NOMO-1 treated with DMSO at 0.1 percent for 48 hours (cell line): ENCODE data around the gene ITSN1.

ENCODE experiments used
- DNase-seq: peaks from one replicate; lab custom pipeline; 2025; ENCODE audit not compliant: unreplicated experiment; lab: John Stamatoyannopoulos, UW

ITSN1 gene

GRCh38 chr21:33834801-33835500 lies 192.7 kb downstream of the ITSN1 start:
- no peak for DNase-seq

DNA sequence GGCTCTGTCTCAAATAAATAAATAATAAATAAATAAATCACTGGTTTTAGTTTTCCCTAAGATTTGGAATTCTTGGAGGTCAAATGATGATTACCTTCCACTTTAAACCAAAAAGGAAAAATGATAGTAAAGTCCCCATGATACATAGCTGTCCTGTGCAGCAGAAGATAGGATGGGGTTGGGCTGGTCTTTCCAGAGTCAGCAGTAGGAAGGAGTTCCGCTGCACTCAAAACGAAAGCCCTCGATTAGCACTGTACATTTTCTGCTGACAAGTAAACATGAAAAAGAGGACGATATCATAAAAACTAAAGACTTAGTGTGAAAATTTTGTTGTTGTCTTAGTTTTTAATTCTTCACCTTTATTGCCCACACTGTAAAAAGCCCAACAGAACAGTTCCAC lies 193.6 kb downstream of the ITSN1 start:
- no peak for DNase-seq

- no peak for DNase-seq
Measured at GRCh38 chr21:33836408-33836807, 194.1 kb downstream of the ITSN1 start.

- DNase-seq, result no peak
Measured at GRCh38 chr21:33839167-33839716, 196.9 kb downstream of the ITSN1 start.

DNA sequence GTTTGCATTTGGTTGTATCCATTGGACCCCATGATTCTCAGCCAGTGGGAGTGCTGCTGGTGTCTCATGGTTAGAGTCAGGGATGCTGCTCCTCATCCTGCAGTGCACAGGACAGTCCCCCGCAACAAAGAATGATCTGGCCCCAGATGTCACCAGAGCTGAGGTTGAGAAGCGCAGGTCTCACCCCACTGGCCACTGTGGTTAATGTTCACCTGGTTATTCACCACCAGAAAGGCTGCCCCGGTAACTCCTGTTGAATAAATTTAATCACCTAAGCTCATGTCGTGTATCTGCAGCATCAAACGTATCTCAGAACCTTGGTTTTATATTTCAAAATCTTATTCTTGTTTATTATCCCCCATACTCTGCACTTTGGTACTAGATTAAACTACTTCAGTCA lies 197.5 kb downstream of the ITSN1 start:
- no peak for DNase-seq

GRCh38 chr21:33840771-33841170 lies 198.5 kb downstream of the ITSN1 start:
- DNase-seq, result no peak

DNA sequence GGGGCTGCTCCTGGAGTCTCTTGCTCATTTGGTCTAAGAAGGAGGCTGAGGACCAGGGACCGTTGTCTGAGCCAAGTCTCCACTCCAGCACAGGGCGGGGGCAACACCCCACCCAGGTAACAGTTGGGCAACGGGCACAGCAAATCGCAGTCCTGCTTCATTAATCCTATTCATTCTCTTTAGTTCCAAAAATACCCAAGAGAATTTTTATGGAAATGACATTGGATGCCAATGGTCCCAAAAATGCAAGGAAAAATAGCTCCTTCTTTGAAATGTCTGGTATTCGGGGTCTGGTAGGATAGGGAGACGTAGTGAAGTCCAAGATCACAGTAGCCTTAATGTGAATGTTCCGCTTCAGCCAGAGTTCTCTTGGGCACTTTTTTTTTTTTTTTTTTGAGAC lies 199.3 kb downstream of the ITSN1 start:
- DNase-seq, result no peak

GRCh38 chr21:33843216-33843615 lies 200.9 kb downstream of the ITSN1 start:
- no peak for DNase-seq

GRCh38 chr21:33844104-33844889 lies 202.0 kb downstream of the ITSN1 start:
- no peak for DNase-seq

DNA sequence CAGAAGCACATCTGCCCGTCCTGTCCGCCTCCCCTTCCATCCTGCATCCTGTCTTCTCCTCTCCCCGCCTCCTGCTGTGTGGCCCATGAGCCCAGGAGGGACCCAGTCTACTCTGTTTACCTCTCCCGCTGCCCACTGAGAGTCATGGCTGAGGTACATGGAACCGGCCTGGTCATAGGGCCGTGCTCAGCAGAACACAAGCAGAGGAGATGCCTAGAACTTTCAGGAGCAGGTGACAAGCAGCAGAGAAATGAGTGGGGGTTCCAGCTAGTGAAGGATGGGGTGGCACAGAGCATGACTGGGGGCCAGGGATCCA lies 202.5 kb downstream of the ITSN1 start:
- no peak for DNase-seq

DNA sequence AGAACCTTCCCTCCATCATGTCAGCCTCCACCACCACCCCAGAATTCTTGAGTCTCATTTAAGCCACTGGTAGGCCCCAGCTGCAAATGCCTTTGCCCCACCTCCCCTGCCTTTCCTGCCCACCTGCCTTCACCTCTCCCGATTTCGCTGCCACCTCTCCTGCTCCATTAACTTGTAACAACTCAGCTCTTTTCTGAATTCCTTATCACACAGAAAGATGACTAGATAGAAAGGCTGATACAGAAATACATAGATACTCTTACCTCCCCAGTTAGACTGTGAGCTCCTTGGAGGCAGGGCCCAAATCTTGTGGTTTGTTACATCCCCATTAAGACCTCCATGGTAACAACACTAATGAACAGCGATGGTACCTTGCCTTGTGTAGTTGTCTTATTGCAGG lies 203.8 kb downstream of the ITSN1 start:
- no peak for DNase-seq

DNA sequence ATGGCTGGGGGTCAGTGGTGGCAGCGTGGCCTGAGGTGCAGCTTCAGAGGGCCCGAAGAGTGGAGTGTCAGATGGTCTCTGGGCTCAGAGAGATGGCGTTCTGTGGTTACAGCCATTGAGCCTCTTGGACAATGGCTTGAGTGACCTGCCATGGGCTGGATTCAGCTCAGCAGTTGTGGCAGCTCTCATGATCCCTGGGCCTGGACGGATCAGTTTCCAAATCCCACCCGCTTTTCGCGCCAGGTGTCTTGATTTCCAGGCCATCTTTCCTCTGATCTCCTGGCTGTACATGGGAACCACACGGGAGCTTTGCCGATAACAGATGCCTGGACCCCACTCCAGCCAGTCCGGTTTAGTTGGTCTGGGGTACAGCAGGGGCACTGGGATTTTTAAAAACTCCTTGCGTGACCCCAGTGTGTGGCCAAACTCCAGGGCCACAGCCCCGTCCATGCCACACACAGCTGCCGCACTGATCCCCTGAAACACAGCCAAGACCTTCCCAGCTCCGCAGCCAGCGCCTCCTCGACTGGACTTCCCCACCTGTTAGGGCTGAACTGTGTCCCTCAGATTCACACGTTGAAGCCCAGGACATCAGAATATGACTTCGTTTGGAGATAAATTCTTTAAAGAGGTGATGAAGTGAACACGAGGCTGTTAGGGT lies 205.4 kb downstream of the ITSN1 start:
- no peak for DNase-seq

DNA sequence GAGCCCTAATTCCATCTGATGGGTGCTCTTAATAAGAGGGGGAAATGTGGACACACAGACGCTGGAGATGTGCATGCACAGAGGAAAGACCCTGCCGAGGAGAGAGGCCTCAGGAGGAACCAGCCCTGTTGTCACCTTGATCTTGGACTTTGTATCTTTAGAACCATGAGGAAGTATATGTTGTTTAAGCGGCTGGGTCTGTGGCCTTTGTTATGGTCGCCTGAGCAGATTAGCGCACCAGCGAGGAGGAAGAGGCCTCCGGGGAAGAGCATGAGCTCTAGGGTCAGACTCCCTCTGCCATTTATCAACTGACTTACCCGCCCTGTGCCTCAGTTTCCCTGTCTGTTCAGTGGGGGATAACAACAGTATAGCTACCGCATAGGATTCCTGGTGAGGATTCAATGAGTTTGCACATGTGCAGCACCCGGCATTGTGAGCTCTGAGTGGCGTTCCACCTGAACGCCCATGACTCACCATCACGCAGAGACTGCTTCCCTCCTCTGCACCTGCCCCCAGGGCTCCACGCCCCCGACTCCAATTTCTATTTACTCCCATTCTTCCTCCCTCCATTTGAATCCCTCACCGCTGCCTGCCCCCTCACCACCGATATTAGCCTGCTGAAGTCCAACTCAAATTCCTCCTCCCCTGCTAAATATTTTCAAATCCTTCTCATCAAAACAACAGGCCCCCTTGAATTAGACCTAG lies 206.1 kb downstream of the ITSN1 start:
- no peak for DNase-seq

DNA sequence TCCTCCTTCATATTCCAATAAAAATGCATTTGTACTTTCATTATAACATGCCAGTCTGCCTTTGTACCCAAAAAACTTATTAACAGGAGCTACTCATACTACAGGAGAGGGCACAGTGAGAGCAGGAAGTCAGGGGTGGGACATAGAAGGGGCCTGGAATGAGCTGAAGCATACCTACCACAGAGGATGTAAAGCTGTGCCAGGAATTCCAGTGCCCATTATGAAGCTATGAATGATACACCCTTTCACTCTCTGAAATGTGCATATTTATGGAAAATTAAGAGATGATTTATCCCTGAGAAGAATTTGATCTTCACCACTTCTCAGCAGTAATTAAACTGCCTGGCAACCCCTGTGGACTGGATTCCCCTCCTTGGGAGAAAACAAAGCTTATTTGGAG lies 207.5 kb downstream of the ITSN1 start:
- DNase-seq, result no peak

- DNase-seq, result no peak
Measured at GRCh38 chr21:33850401-33850800, 208.1 kb downstream of the ITSN1 start.

DNA sequence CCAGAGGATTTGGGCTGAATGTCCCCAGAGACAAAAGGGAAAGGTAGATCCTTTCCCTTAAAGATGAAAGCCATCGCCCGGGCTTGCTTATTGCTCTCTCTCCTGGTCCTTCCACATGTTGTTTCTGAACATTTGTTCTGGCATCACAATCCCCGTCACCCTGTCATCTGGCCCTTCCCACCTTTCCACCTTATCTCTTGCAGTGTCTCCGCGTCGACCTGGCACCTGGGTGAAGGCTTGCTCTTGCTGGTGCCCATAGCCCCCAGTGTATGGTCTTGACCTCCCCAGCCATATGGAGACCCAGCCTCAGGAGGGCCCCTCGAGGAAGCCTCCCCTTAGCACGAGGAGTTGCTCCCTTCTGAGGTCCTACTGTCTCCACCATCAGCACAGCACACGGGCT lies 208.7 kb downstream of the ITSN1 start:
- DNase-seq, result no peak

GRCh38 chr21:33852485-33852884 lies 210.2 kb downstream of the ITSN1 start:
- no peak for DNase-seq

DNA sequence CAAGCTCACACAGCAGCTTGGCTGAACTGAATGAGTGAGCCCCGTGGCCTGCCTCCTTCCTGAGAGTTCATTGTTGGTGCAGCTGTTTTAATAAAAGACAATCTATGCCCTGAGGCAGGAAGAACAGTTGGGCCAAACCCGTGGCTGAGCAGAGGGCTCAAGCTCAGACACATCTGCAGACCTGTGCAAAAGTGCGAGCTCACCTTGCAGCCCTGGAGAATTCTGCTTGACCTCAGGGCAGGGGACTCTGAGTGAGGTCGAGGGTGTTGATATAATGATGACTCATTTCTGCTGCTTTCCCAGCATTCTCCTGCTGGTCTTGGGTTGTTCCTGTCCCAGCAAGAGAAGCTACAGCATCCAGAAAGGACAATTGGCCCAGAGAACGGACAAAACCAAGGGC lies 212.3 kb downstream of the ITSN1 start:
- DNase-seq, result no peak

DNA sequence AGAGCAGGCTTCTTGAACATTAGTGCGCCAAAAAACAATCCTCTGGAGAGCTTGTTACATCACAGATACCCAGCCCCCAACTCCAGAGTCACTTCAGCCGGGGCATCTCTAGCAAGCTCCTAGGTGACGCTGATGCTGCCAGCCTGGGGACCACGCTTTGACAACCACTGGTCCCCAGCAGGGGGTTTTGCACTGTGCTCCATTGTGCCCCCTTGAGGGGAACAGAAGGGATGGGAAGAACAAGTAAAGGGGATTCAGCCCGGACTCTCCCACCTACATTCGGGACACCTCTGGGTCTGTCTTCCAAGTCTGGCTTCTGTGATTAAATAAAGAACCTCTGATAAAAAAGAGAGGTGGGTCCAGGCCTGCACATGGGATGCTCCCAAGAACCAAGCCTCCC lies 212.9 kb downstream of the ITSN1 start:
- no peak for DNase-seq

DNA sequence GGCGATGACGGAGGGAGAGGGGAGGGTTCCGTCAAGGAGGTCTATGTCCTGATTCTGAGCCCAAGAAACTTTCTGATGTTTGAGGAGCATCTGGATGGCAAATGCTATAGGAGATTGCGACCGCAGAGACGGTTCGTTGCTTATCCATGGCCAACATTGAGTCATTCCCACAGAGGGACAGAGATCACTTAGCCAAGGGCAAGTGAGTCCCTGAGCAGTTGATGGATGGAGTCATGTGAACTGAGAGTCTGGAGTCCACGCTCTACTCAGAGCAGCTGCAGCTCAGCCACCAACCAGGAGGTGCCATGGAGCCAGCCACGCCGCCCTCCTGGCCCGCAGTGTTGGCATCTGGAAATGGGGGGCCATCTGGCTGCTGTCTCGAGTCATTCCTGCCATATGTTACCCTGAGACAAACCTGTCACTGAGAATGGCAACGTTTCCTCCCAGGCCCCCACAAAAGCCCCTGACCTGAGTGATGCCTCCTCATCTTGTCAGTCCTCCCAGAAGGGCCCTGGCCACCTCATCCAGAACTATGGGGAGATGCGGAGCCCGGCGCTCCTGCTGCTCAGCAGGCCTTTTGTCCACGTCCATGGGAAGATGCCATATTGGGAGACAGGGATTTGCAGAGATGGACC lies 214.7 kb downstream of the ITSN1 start:
- no peak for DNase-seq
